Measurements from ENCODE around the gene JAG1.
"Not testable (repeated sequence)": the region's sequence is repeated elsewhere in the genome, so short reads cannot be mapped to it uniquely, and the experiment has no call there.

The JAG1 gene

GRCh38 chr20:10618611-10619245, 55.1 kb downstream of the JAG1 start:
- H3K4me3 ChIP-seq (ENCODE audit: low read depth, low read length): no peak overlapping the region
- TF ChIP-seq, protein P1, sequence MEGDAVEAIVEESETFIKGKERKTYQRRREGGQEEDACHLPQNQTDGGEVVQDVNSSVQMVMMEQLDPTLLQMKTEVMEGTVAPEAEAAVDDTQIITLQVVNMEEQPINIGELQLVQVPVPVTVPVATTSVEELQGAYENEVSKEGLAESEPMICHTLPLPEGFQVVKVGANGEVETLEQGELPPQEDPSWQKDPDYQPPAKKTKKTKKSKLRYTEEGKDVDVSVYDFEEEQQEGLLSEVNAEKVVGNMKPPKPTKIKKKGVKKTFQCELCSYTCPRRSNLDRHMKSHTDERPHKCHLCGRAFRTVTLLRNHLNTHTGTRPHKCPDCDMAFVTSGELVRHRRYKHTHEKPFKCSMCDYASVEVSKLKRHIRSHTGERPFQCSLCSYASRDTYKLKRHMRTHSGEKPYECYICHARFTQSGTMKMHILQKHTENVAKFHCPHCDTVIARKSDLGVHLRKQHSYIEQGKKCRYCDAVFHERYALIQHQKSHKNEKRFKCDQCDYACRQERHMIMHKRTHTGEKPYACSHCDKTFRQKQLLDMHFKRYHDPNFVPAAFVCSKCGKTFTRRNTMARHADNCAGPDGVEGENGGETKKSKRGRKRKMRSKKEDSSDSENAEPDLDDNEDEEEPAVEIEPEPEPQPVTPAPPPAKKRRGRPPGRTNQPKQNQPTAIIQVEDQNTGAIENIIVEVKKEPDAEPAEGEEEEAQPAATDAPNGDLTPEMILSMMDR (IDR thresholded peaks at IDR 0.05; ENCODE audit: low read depth, low read length): no peak

DNA sequence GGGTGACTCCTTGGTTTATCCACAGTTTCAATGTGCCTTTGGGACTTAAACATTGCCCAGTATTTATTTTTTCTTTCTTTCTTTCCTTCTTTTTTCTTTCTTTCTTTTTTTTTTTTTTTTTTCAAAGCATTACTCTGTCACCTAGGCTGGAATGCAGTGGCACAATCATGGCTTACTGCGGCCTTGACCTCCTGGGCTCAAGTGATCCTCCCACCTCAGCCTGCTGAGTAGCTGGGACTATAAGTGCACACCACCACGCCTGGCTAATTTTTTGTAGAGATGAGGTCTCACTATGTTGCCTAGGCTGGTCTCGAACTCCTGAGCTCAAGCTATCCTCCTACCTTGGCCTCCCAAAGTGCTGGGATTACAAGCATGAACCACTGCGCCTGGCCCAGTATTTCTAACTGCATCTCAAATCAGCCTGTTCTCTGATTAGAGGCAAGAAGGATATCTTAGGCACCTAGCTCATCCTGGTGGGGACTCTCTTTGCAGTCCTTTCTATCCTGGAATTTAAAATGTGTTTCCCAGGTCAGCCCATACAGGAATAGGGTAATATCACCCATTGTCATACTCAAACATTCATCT, 56.2 kb downstream of the JAG1 start:
- not testable (repeated sequence) for H3K4me3 ChIP-seq (ENCODE audit: low read depth, low read length)

GRCh38 chr20:10616212-10616611, 57.6 kb downstream of the JAG1 start:
- TF ChIP-seq, protein P1 (IDR thresholded peaks at IDR 0.05; ENCODE audit: low read depth, low read length): no peak
- no peak overlapping the region for H3K4me3 ChIP-seq (ENCODE audit: low read depth, low read length)

DNA sequence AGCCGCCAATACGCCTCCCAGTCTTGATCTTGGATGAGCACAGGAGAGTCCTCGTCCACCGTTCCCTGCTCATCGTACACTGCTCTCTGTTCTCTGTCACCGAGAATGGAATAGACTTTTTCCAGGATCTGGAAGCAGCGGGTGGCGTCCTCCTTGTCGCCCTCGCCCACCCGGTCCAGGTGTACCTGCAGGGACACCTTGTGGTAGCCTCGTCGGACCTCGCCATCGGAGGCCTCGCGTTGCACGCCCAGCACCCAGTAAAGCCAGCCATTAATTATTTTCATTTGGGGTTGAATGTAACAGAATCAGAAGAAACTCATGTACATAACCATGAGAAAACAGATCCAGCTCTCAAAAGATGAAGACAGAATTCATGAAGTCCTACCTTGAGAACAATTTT, 59.9 kb downstream of the JAG1 start:
- H3K4me3 ChIP-seq (ENCODE audit: low read depth, low read length): no peak overlapping the region
- TF ChIP-seq, protein P1 (IDR thresholded peaks at IDR 0.05; ENCODE audit: low read depth, low read length): no peak

GRCh38 chr20:10613426-10613825, 60.4 kb downstream of the JAG1 start:
- not testable (repeated sequence) for H3K4me3 ChIP-seq (ENCODE audit: low read depth, low read length)

DNA sequence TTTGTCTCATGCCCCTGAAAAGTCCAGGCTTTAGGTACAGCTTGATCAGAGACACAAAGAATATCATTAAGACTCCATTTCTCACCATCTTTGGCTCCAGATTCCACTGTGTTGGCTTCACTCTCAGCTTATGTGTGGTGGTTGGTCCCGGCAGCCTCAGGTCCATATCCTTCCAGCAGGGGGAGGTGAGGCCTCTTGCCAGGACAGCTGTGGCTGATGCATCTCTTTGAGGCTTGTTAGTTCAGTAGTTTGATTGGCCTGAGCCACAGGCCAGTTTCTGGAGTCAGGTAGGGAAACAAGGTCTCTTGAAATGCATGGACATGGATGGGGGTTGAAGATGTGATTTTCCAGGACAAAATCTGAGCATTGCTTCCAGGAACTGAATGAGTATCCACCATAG, 62.4 kb downstream of the JAG1 start:
- TF ChIP-seq, protein P1 (IDR thresholded peaks at IDR 0.05; ENCODE audit: low read depth, low read length): peak; percentile 60
- H3K4me3 ChIP-seq (ENCODE audit: low read depth, low read length): no peak overlapping the region

DNA sequence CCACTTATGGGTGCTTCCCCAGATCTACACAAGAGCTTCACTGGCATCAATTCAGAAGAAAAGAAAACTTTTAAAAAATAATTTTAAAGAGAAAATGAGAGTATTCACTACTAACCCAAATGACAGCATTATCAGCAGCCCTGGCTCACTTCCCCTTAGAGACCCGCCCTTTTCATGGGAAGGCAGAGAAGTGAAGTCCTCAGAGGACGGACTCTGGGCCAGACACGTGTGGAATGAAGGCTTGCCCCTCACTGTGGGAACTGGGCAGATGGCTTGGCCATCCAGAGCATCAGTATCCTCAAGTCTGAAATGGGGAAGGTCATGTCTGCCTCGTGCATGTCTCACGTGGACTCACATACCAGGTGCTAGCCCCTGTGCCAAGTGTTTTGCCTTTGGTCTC, 63.5 kb downstream of the JAG1 start:
- TF ChIP-seq, protein P1 (IDR thresholded peaks at IDR 0.05; ENCODE audit: low read depth, low read length): no peak
- no peak overlapping the region for H3K4me3 ChIP-seq (ENCODE audit: low read depth, low read length)

GRCh38 chr20:10609770-10610169, 64.0 kb downstream of the JAG1 start:
- TF ChIP-seq, protein P1 (IDR thresholded peaks at IDR 0.05; ENCODE audit: low read depth, low read length): no peak
- no peak overlapping the region for H3K4me3 ChIP-seq (ENCODE audit: low read depth, low read length)
